ENCODE data around the gene TRIM2. TPM values are rescaled to one million over a fixed set of nuclear protein-coding genes. Genes with fewer than 3 reads are reported as not detected.

Gene TRIM2
- polyA plus RNA-seq, 1 experiment, result 31.3 TPM

DNA sequence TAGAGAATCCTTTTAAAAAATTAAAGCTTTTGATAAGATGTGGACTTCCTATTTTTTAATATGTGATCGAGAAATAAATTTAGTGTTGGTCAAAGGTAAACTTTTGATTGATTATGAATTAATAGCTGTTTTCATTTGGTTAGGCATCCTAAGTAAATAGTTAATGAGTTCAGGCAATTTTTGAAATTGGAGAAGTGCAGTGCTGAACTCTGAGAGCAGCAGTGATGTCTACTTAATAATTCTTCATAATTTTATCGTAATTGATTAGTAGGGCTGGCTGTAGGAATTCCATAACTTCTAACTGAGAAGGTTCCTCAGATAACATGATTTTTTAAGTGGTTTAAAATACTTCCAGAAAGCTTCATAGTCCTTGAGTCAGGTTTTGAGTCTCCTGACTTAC, 141.8 kb downstream of the TRIM2 start:
- POLR2A ChIA-PET, result interaction anchor here (0.9 kb wide), 1 partner anchor 28 kb away, joined by 4 read pairs; no protein-coding TSS in a partner anchor
- CTCF ChIA-PET, result interaction anchor here (0.7 to 6.6 kb wide), 32 partner anchors 8 to 403 kb away, joined by 3 to 105 read pairs (median 4); partner anchors contain the start of gene TMEM131L
- no peak overlapping the region for H3K27ac ChIP-seq (ENCODE audit: low read depth, low read length)
- H3K4me3 ChIP-seq (ENCODE audit: low read depth, low read length), result no peak overlapping the region; the same call in 1 of the 2 replicates
- TF ChIP-seq, protein P1, sequence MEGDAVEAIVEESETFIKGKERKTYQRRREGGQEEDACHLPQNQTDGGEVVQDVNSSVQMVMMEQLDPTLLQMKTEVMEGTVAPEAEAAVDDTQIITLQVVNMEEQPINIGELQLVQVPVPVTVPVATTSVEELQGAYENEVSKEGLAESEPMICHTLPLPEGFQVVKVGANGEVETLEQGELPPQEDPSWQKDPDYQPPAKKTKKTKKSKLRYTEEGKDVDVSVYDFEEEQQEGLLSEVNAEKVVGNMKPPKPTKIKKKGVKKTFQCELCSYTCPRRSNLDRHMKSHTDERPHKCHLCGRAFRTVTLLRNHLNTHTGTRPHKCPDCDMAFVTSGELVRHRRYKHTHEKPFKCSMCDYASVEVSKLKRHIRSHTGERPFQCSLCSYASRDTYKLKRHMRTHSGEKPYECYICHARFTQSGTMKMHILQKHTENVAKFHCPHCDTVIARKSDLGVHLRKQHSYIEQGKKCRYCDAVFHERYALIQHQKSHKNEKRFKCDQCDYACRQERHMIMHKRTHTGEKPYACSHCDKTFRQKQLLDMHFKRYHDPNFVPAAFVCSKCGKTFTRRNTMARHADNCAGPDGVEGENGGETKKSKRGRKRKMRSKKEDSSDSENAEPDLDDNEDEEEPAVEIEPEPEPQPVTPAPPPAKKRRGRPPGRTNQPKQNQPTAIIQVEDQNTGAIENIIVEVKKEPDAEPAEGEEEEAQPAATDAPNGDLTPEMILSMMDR (IDR thresholded peaks at IDR 0.05; ENCODE audit: low read depth, low read length), result no peak
- no peak for DNase-seq (ENCODE audit: low read depth, low spot score)
- H3K9me3 ChIP-seq (ENCODE audit: control insufficient read depth, insufficient read depth, low read length), result no peaks in the 10 kb centered on the region
- no peaks in the 10 kb centered on the region for H3K27me3 ChIP-seq (ENCODE audit: control insufficient read depth, insufficient read depth, low read length)

DNA sequence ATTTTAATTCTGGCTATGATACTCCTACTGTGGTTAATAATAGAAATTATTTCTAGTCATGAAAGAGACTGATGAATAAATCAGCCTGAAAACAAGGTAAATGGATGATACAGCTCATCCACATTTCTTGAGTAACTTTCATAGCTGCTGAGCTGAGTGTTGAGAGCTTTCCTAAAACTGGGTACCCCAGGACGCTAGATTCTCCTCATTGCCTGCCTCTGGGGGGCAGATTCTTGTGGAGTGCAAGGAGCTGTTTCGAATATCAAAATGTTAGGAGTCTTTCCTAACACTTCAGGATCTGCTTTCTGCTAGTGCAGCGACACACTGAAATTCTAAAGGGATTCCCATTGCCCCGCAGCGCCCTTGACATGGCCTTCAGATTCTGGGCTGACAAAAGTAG, 142.3 kb downstream of the TRIM2 start:
- Histone ChIP-seq H3K4me3 (ENCODE audit: low read depth, low read length) (no peak overlapping the region), H3K27ac (ENCODE audit: low read depth, low read length) (no peak overlapping the region), H3K27me3 (ENCODE audit: control insufficient read depth, insufficient read depth, low read length) (no peaks in the 10 kb centered on the region), H3K9me3 (ENCODE audit: control insufficient read depth, insufficient read depth, low read length) (no peaks in the 10 kb centered on the region)
- DNase-seq (ENCODE audit: low read depth, low spot score), result no peak
- CTCF ChIA-PET, result interaction anchor here (0.7 to 6.6 kb wide), 29 partner anchors 8 to 403 kb away, joined by 3 to 105 read pairs (median 4); partner anchors contain the start of gene TMEM131L
- POLR2A ChIA-PET, result no interaction called here
- TF ChIP-seq, protein P1 (IDR thresholded peaks at IDR 0.05; ENCODE audit: low read depth, low read length), result peak; percentile 44

DNA sequence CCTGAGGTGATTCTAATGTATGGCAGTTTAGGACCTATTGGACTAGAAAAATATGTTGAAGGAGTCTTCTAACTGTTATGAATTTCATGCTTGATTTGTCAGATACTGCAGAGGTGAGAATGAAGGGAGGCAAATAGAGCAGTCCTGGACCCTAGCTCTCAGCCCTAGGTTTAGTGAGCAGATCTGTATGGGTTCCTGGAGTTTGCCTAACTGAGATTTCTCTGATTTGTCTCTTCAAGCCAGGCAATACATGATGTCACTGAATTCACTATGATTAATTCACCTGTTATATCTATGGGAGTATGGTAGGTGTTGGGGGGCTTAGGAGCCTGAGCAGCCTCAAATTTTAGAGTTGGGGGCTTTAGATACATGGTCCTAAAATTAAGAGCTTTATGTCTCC, 142.9 kb downstream of the TRIM2 start:
- no peak for DNase-seq (ENCODE audit: low read depth, low spot score)
- Histone ChIP-seq H3K27me3 (ENCODE audit: control insufficient read depth, insufficient read depth, low read length) (no peaks in the 10 kb centered on the region), H3K9me3 (ENCODE audit: control insufficient read depth, insufficient read depth, low read length) (no peaks in the 10 kb centered on the region), H3K4me3 (ENCODE audit: low read depth, low read length) (no peak overlapping the region), H3K27ac (ENCODE audit: low read depth, low read length) (no peak overlapping the region)
- POLR2A ChIA-PET, result no interaction called here
- CTCF ChIA-PET, result interaction anchor here (0.8 to 6.6 kb wide), 15 partner anchors 11 to 402 kb away, joined by 3 to 105 read pairs (median 7); partner anchors contain the start of gene TMEM131L
- TF ChIP-seq, protein P1 (IDR thresholded peaks at IDR 0.05; ENCODE audit: low read depth, low read length), result no peak

- no peaks in the 10 kb centered on the region for H3K27me3 ChIP-seq (ENCODE audit: control insufficient read depth, insufficient read depth, low read length)
- no peak overlapping the region for H3K4me3 ChIP-seq (ENCODE audit: low read depth, low read length)
- POLR2A ChIA-PET, result no interaction called here
- H3K9me3 ChIP-seq (ENCODE audit: control insufficient read depth, insufficient read depth, low read length), result no peaks in the 10 kb centered on the region
- DNase-seq (ENCODE audit: low read depth, low spot score), result no peak
- TF ChIP-seq, protein P1 (IDR thresholded peaks at IDR 0.05; ENCODE audit: low read depth, low read length), result no peak
- no peak overlapping the region for H3K27ac ChIP-seq (ENCODE audit: low read depth, low read length)
- CTCF ChIA-PET, result interaction anchor here (1.0 to 6.2 kb wide), 2 partner anchors 9 to 226 kb away, joined by 4 to 105 read pairs; no protein-coding TSS in a partner anchor
Measured at GRCh38 chr4:153348006-153348405, 143.8 kb downstream of the TRIM2 start.

GRCh38 chr4:153349206-153349805, 145.1 kb downstream of the TRIM2 start:
- POLR2A ChIA-PET, result no interaction called here
- Histone ChIP-seq H3K4me3 (ENCODE audit: low read depth, low read length) (no peak overlapping the region), H3K27ac (ENCODE audit: low read depth, low read length) (no peak overlapping the region), H3K9me3 (ENCODE audit: control insufficient read depth, insufficient read depth, low read length) (no peaks in the 10 kb centered on the region), H3K27me3 (ENCODE audit: control insufficient read depth, insufficient read depth, low read length) (no peaks in the 10 kb centered on the region)
- CTCF ChIA-PET, result interaction anchor here (0.7 to 6.2 kb wide), 3 partner anchors 59 to 225 kb away, joined by 3 to 105 read pairs (median 3); no protein-coding TSS in a partner anchor
- DNase-seq (ENCODE audit: low read depth, low spot score), result no peak
- TF ChIP-seq, protein P1 (IDR thresholded peaks at IDR 0.05; ENCODE audit: low read depth, low read length), result no peak

Measured in AG04450 (cell line).